Type B pancreatic cell (in vitro differentiated cells): ENCODE measurements around the gene CLDN6. TPM values are rescaled to one million over a fixed set of nuclear protein-coding genes. Genes with fewer than 3 reads are reported as not detected.

Experiments used
- DNase-seq: peaks from one replicate; pipeline ENCODE4 v3.0.0; 2021; ENCODE audit warnings: mixed read lengths; ENCODE audit not compliant: unreplicated experiment; ENCODE audit errors: extremely low spot score
- H3K27ac Mint-ChIP-seq: 2 replicates; pipeline ENCODE4 v1.8.0; 2021; ENCODE audit warnings: mild to moderate bottlenecking, mixed read lengths
- H3K27me3 Mint-ChIP-seq: 2 replicates; pipeline ENCODE4 v1.8.0; 2021; ENCODE audit warnings: mixed read lengths
- H3K36me3 Mint-ChIP-seq: 2 replicates; pipeline ENCODE4 v1.8.0; 2021; ENCODE audit warnings: mixed read lengths
- H3K4me1 Mint-ChIP-seq: one replicate; pipeline ENCODE4 v1.8.0; 2021; ENCODE audit warnings: mixed read lengths; ENCODE audit not compliant: unreplicated experiment
- H3K4me3 Mint-ChIP-seq: 2 replicates; pipeline ENCODE4 v1.8.0; 2021; ENCODE audit warnings: mild to moderate bottlenecking, mixed read lengths
- H3K9me3 Mint-ChIP-seq: 2 replicates; pipeline ENCODE4 v1.8.0; 2021; ENCODE audit warnings: mixed read lengths
- total RNA-seq: library from RNA; stranded (reverse); gene quantifications from 2 replicates; pipeline ENCODE4 v1.2.1, GENCODE V29; 2021; ENCODE audit warnings: low replicate concordance
- TF ChIP-seq, protein P1 (sequence below): fragments of 200-600 bp; sonication (generic); conservative IDR thresholded peaks from 2 replicates; pipeline ENCODE4 v1.5.0; 2021; ENCODE audit warnings: antibody characterized with exemption, mild to moderate bottlenecking

CLDN6 gene
- total RNA-seq, 1 donor from 2014 or later, result 98.9 TPM

DNA sequence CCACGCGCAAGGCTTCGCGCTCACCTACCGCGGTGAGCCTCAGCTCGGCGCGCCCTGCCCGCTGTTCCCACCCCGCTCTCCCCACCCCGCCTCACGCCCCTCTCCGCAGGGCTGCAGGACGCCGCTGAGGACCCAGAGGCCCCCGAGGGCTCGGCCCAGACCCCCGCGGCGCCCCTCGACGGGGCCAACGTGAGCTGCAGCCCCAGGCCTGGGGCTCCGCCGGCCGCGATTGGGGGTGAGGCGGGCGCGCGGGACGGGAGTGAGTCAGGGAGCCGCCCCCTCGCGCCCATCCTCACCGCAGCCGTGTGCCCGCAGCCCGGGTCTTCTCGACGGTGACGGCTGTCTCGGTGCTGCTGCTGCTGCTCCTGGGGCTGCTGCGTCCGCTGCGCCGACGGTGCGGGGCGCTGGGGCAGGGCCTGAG is 50.8 kb downstream of the CLDN6 start:
- no peaks in the 10 kb centered on the region for H3K9me3 Mint-ChIP-seq
- no peak overlapping the region for H3K27ac Mint-ChIP-seq
- DNase-seq, result no peak
- TF ChIP-seq, protein P1, sequence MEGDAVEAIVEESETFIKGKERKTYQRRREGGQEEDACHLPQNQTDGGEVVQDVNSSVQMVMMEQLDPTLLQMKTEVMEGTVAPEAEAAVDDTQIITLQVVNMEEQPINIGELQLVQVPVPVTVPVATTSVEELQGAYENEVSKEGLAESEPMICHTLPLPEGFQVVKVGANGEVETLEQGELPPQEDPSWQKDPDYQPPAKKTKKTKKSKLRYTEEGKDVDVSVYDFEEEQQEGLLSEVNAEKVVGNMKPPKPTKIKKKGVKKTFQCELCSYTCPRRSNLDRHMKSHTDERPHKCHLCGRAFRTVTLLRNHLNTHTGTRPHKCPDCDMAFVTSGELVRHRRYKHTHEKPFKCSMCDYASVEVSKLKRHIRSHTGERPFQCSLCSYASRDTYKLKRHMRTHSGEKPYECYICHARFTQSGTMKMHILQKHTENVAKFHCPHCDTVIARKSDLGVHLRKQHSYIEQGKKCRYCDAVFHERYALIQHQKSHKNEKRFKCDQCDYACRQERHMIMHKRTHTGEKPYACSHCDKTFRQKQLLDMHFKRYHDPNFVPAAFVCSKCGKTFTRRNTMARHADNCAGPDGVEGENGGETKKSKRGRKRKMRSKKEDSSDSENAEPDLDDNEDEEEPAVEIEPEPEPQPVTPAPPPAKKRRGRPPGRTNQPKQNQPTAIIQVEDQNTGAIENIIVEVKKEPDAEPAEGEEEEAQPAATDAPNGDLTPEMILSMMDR, result no peak
- peaks cover 10% of the 10 kb centered on the region for H3K27me3 Mint-ChIP-seq
- H3K36me3 Mint-ChIP-seq, result peaks cover 3% of the 10 kb centered on the region
- no peak overlapping the region for H3K4me3 Mint-ChIP-seq
- H3K4me1 Mint-ChIP-seq, result peaks cover 10% of the 10 kb centered on the region

DNA sequence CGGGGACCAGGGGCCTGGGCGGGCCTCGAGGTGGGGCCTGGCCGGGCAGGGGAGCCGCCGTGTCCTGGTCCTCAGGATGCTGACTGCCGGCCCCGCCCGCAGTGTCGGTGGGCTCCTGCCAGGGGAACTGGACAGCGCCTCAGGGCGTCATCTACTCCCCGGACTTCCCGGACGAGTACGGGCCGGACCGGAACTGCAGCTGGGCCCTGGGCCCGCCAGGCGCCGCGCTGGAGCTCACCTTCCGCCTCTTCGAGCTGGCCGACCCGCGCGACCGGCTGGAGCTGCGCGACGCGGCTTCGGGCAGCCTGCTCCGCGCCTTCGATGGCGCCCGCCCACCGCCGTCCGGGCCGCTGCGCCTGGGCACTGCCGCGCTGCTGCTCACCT is 51.2 kb downstream of the CLDN6 start:
- DNase-seq, result no peak
- Mint-ChIP-seq H3K4me1 (peaks cover 8% of the 10 kb centered on the region), H3K27ac (no peak overlapping the region), H3K27me3 (peaks cover 12% of the 10 kb centered on the region), H3K4me3 (no peak overlapping the region), H3K9me3 (no peaks in the 10 kb centered on the region), H3K36me3 (no peaks in the 10 kb centered on the region)
- TF ChIP-seq, protein P1, result no peak

DNA sequence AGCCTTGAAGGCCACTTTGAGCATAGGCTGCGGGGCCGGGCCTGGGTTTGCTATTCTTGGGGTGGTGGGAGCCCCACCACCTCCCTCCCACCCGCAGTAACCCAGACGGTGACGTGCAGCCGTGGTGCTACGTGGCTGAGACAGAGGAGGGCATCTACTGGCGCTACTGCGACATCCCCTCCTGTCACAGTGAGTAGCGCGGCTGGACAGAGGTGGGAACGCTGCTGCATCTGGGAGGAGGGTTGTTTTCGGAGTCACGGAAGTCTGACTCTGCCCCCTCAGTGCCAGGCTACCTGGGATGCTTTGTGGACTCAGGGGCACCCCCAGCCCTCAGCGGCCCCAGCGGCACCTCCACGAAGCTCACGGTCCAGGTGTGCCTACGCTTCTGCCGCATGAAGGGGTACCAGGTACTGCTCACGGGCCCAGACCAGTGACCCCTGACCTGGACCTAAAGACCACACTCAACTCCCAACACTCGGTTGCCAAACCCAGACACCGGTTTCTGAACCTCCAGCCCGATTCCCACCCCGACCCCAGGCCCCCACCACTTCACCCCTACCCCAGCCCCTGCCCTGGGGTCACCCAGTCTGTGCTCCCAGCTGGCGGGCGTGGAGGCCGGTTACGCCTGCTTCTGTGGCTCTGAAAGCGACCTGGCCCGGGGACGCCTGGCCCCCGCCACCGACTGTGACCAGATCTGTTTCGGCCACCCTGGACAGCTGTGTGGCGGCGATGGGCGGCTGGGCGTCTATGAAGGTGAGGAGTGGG is 51.8 kb downstream of the CLDN6 start:
- Mint-ChIP-seq H3K9me3 (no peaks in the 10 kb centered on the region), H3K27me3 (peaks cover 15% of the 10 kb centered on the region), H3K4me1 (peaks cover 10% of the 10 kb centered on the region), H3K27ac (no peak overlapping the region), H3K4me3 (no peak overlapping the region), H3K36me3 (no peaks in the 10 kb centered on the region)
- TF ChIP-seq, protein P1, result no peak
- no peak for DNase-seq

Other genes starting within 250 kb of the CLDN6 start
- gene ELOB, start 240.9 kb downstream of the CLDN6 start, total RNA-seq, result 237 and 243 TPM in 2 replicates
- gene PRSS33, start 230.6 kb downstream of the CLDN6 start, total RNA-seq, result 0.39 and 2.4 TPM in 2 replicates
- not detected in 2 replicates for gene PRSS41, start 219.7 kb downstream of the CLDN6 start, total RNA-seq
- not detected in 2 replicates for gene PRSS21, start 200.9 kb downstream of the CLDN6 start, total RNA-seq
- 1.5 and 1.7 TPM in 2 replicates for gene ZG16B, start 187.9 kb downstream of the CLDN6 start, total RNA-seq
- 42.5 and 56.8 TPM in 2 replicates for gene PRSS22, start 160.0 kb downstream of the CLDN6 start, total RNA-seq
- gene FLYWCH2, start 135.0 kb downstream of the CLDN6 start, total RNA-seq, result 43.1 and 45.9 TPM in 2 replicates
- gene FLYWCH1, start 106.3 kb downstream of the CLDN6 start, total RNA-seq, result 17.8 and 28.6 TPM in 2 replicates
- 4.5 and 7.7 TPM in 2 replicates for gene KREMEN2, start 53.9 kb downstream of the CLDN6 start, total RNA-seq
- 18.1 and 23.8 TPM in 2 replicates for gene PAQR4, start 48.8 kb downstream of the CLDN6 start, total RNA-seq
- 25.1 and 42.3 TPM in 2 replicates for gene PKMYT1, start 37.7 kb downstream of the CLDN6 start, total RNA-seq
- 0.99 and 3.4 TPM in 2 replicates for gene CLDN9, start 5.3 kb downstream of the CLDN6 start, total RNA-seq
- 24.0 and 55.5 TPM in 2 replicates for gene TNFRSF12A, start 2.2 kb upstream of the CLDN6 start, total RNA-seq
- gene HCFC1R1, start 5.8 kb upstream of the CLDN6 start, total RNA-seq, result 34.8 and 49.4 TPM in 2 replicates
- 40.1 and 50.7 TPM in 2 replicates for gene THOC6, start 5.9 kb upstream of the CLDN6 start, total RNA-seq
- 15.2 and 28.6 TPM in 2 replicates for gene BICDL2, start 18.8 kb upstream of the CLDN6 start, total RNA-seq
- gene MMP25, start 28.4 kb upstream of the CLDN6 start, total RNA-seq, result 0.14 TPM in 2 replicates
- 12.7 and 44.1 TPM in 2 replicates for gene IL32, start 47.5 kb upstream of the CLDN6 start, total RNA-seq
- gene ZSCAN10, start 81.1 kb upstream of the CLDN6 start, total RNA-seq, result not detected in 2 replicates
- gene ZNF205, start 94.4 kb upstream of the CLDN6 start, total RNA-seq, result 15.0 and 18.2 TPM in 2 replicates
- gene ZNF213, start 116.8 kb upstream of the CLDN6 start, total RNA-seq, result 11.6 and 13.3 TPM in 2 replicates
- gene OR1F1, start 170.0 kb upstream of the CLDN6 start, total RNA-seq, result 0.34 TPM in 1 of 2 replicates, not detected in the other
- gene ZNF200, start 217.0 kb upstream of the CLDN6 start, total RNA-seq, result 10.5 and 12.4 TPM in 2 replicates
- gene MEFV, start 238.4 kb upstream of the CLDN6 start, total RNA-seq, result 0.19 TPM in 1 of 2 replicates, not detected in the other